Right lobe of liver (tissue), 4 donors: ENCODE data around the gene CKS2.

Experiments used
- POLR2A ChIP-seq: fragments of 450-650 bp; IDR thresholded peaks from one replicate; pipeline ENCODE4 v1.6.1; 2017; ENCODE audit warnings: antibody characterized with exemption, mild to moderate bottlenecking
- TF ChIP-seq, protein P1 (sequence below), 4 donors: fragments of 200-600 bp in 3 of 4; fragments of 450-650 bp in 1 of 4; IDR thresholded peaks; one replicate each; pipeline versions ENCODE4 v1.5.1 to v1.8.0; 2016 to 2022; ENCODE audit warnings: antibody characterized with exemption in 4 of 4, mild to moderate bottlenecking in 2 of 4
- donor health status: DM: no; HTN: no; CAD: no.
- donor health status: DM: no; HTN: no; CAD: no.
- donor health status: DM: no; HTN: yes; CAD: no.

DNA sequence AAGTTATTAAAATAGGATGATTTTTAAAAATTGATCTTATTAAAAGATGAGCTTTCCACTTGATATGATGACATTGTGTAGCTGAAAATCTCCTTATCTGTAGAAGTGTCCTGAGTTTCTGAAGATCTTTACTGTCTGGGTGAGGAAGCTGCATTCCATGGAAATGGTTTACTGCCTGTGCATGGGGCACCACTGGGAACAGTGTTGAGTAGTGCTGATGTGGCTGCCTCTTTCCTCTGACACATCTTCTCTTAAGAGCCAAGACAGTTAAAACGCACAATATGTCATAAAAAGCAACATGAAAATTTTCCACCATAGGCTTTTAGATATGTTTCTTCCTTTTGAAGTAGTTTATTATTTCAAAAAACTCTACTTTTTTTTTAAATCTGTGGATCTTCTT is 32.0 kb downstream of the CKS2 start:
- TF ChIP-seq POLR2A: no peak
- TF ChIP-seq, protein P1, sequence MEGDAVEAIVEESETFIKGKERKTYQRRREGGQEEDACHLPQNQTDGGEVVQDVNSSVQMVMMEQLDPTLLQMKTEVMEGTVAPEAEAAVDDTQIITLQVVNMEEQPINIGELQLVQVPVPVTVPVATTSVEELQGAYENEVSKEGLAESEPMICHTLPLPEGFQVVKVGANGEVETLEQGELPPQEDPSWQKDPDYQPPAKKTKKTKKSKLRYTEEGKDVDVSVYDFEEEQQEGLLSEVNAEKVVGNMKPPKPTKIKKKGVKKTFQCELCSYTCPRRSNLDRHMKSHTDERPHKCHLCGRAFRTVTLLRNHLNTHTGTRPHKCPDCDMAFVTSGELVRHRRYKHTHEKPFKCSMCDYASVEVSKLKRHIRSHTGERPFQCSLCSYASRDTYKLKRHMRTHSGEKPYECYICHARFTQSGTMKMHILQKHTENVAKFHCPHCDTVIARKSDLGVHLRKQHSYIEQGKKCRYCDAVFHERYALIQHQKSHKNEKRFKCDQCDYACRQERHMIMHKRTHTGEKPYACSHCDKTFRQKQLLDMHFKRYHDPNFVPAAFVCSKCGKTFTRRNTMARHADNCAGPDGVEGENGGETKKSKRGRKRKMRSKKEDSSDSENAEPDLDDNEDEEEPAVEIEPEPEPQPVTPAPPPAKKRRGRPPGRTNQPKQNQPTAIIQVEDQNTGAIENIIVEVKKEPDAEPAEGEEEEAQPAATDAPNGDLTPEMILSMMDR (IDR thresholded peaks at IDR 0.05): no peak
